Activated T-cell treated with anti-CD3 and anti-CD28 coated beads, Interleukin-2, amount 50 U/mL, for 48 hours (primary cell): ENCODE measurements around the gene TMBIM6.
"Not testable (repeated sequence)": the region's sequence is repeated elsewhere in the genome, so short reads cannot be mapped to it uniquely, and the experiment has no call there.

ENCODE experiments used
- DNase-seq, 2 experiments: peaks; one replicate each; pipeline ENCODE4 v3.0.0-alpha.2; 2020

The TMBIM6 gene, protein sequence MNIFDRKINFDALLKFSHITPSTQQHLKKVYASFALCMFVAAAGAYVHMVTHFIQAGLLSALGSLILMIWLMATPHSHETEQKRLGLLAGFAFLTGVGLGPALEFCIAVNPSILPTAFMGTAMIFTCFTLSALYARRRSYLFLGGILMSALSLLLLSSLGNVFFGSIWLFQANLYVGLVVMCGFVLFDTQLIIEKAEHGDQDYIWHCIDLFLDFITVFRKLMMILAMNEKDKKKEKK

DNA sequence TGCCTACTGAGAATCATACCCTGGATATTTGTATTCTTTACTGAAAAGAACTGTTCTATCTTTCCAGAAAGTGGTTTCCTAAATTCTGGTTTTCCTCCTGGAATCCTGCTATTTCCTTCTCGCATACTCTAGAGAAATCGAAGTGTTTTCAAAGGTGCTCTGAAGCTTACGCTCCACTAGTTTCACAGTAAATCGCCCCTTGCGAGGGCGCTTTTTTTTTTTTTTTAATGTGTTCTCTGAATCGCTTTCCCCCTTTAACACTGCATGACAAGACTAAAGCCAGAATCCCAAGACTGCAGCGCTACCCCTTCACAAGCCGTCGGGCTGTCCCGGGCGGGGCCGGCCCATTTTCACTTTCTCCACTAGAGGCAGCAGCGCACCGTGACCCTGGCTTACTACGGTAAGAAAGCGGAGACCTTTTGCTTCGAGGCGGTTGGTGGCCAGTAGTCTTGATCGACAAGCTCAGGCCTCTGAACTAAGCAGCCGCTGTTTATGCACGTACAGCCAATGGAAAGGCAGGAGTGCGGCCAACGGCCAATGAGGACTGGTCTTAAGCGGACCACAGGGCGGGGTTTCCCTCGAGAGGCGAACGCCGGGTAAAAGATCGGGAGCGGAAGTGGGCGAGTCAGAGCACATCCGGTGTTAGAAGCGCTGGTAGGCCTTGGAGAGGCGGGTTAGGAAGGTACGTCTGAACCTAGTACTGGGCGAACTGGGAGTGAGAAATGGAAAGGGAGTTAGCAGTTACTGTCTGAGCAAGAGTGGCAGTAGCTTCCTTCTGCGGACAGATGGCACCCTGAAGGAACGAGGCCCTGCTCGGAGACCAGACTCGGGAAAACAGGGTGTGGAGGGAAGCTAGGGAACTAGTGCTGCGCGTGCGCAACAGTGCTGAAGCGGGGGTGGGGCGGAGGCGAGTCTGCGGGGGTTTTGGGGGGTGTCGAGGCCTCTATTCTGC lies at the start of gene TMBIM6:
TMBIM6 (plus strand) TSS at position 628 of the 952 bp plus-strand sequence. CDS start 10,937 bp downstream, outside the sequence.
- DNase-seq: peak; percentile 97 to 98

DNA sequence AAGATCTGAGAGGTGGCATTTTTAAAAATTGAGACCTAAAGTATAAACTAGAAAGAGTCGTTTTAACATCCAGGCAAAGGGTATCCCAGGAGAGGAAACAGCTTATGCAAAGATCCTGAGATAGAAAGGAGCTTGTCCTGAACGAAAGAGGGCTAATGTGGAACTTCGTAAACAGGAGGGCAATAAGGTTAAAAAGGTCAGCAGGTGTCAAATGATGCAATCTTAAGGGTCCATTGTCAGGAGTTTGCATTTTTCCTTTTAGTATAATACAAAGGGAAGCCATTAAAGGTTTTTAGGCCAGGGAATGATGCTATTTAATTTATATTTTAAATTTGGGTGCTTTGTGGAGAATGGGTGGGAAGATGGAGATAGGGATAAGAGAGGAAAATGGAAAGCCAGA lies 48.5 kb upstream of the TMBIM6 start:
- no peak for DNase-seq

DNA sequence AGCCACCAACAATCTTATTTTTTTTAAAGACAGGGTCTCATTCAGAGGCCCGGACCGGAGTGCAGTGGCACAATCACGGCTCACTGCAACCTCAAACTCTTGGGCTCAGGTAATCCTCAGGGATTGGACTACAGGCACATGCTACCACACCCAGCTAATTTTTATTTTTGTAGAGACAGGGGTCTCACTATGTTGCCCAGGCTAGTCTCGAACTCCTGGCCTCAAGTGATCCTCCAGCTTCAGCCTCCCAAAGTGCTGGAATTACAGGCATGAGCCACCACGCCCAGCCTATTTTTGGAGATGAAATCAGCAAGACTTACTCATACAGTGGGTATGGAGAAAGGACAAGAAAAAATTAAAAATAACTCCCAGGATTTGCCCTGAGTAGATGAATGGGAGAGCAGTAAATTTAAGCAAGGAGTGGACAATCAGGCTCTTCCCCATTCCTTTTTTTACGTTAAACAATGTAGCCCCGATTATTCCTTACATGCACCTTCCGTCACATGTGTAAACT lies 47.4 kb upstream of the TMBIM6 start:
- no peak for DNase-seq

DNA sequence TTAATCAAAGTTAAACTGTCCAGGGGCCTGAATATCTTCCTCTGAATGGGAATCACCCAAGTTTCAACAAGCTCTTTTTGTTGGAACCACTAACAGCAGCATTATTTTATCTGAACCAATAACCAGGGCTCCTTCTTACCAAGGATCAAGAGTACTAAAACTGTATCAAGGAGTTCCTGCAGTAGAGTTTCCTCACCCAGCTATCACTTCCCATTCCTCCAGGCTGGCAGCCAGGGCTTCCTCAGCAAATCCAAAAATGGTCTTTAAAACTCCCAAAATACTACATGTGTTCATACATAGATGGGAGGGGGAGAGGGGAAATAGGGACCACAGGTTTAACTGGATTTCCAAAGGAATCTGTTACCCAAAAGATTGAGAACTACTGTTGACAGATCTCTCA lies 44.6 kb upstream of the TMBIM6 start:
- DNase-seq: no peak

DNA sequence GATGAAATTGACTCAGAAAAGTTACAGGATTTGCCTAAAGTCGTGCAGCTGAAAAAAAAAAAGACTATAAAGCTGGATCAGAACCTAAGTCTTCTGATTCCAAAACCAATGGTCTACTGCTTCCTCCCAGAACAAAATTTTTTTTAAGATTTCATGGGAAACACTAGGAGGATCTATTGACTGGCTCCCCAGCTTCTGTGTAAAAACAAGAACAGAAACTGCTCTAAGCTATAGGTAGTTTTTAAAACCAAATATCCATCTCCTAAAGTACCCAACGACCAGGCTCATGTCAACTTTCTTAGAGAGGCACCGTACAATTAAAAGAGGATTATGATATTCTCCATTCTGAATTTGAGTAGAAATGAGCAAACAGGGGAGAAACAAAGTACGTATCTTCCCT lies 43.5 kb upstream of the TMBIM6 start:
- no peak for DNase-seq

DNA sequence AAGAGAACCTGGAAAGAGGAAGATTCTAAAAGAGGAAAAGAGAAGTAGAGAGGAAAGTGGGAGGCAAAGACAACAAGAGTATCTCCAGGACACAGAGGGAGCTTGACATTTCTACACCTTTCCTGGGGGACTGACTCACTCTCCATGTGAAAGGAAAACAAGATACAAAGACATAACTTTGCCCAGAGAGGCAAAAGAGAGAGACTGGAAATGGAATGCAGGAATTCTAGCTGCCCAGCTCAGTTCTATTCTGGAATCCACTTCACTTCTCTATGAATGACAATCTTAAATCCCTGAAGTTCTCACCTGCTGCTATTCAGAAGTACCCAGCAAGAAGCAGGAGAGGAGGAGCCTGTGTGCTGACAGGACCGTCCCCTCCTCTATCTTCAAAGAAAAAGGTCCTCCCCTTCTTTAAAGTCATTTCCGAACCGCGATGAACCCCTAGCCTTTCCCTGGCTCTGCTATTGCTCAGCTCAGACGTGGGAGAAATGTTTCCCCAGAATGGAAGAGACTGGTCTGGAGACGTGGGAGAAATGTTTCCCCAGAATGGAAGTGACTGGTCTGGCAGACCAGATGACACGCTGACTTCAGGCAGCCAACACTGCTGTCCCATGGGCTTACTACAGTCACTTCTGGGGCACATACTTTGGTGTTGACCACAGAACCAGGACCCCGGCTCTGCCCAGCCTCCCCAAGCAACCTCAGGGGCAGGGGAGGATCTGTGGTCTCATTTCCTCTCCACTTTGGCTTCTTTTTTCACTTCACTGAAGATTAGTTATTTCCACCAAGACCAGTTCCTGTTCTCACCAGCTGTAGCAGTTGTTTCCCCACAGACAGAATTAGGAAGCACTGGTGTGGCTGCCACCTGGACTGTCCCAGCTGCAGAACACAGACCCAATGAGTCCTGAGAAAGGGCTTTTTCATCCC lies 42.5 kb upstream of the TMBIM6 start:
- DNase-seq: peak; percentile 68 to 71

DNA sequence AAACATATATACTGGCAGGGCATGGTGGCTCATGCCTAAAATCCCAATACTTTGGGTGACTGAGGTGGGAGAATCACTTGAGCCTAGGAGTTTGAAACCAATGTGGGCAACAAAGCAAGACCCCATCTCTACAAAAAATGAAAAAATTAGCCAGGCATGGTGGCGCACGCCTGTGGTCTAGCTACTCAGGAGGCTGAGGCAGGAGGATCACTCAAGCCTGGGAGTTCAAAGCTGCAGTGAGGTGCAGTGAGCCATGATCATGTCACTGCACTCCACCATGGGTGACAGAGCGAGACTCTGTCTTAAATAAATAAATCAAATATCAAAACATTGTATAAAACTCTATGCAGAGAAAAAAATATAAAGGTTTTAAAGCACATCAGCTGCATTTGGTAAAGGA lies 39.3 kb upstream of the TMBIM6 start:
- no peak for DNase-seq

DNA sequence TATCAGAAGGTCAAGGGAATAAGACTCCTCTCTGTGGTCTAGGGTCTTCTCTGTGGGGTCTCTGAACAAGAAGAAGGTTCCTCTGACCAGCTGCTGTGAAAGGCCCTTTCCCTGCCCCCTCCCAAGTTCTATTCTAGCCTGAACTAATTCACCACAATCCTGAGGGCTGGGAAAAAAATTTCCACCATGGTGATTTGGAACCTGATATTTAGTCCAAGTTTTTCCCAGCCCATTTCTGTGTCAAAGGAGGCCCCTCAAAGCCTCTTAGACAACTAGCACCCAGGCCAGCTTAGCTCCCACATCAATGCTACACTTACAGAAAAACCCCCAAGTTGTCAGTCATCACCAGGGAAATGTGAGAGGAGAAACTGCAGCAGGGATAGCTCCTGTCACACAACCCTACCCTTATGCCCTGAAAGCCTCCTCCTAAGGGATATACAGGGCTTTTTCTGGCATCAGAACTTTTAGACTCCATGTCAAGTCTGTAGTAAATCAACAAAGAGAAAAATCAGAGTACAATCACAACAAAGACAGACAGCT lies 38.6 kb upstream of the TMBIM6 start:
- no peak for DNase-seq

DNA sequence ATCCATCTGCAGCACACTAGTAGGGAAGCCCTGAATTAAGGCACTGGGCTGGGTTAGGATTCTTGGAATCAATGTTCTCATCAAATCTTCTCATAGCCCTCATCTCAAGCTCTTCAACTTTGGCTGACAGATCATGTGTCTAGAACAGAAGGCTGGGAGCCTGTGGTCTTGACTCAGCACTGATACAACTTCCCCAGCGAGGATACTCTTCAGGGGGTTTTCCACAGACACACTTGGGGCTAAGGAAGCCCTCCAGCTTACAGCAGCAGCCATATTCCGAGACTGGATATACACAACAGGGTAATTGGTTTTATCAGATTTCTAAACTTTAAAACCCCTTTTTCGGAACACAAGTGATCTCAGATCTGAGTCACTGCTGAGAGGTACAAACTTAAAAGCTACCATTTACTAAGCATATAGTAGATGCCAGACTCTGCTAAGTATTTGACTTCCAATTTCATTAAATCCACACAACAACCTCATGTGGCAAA lies 37.7 kb upstream of the TMBIM6 start:
- peak; percentile 58 to 69 for DNase-seq

DNA sequence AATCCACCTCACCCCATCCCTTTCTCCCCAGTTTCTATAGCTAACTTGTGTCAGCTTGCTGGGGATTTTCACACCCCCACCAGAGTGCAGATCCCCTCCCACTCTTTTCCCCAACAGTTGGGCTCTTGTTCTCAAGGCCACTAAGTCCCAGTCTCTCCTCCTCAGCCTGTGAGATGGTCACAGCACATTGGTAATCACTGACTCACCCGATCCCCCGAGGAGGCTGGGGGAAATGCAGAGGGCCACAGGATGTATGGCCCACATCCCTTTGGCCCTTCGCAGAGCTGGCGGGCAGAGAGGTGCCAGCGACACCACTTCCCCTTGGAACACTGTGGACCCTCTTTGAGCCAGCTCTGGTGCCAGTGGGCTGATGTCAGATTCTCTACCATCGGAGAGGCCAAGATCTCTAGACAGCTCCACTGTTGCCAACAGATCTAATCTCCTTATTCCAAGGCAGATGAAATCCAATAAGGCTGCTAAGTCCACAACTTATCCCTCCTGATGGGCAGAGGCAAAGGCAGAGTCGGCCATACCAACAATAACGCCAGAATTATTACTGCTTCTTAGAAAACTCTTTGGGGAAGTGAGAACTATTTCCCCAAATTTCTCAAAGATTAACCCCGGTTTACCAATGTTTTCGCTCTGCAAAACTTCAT lies 35.8 kb upstream of the TMBIM6 start:
- peak; percentile 62 to 64 for DNase-seq

DNA sequence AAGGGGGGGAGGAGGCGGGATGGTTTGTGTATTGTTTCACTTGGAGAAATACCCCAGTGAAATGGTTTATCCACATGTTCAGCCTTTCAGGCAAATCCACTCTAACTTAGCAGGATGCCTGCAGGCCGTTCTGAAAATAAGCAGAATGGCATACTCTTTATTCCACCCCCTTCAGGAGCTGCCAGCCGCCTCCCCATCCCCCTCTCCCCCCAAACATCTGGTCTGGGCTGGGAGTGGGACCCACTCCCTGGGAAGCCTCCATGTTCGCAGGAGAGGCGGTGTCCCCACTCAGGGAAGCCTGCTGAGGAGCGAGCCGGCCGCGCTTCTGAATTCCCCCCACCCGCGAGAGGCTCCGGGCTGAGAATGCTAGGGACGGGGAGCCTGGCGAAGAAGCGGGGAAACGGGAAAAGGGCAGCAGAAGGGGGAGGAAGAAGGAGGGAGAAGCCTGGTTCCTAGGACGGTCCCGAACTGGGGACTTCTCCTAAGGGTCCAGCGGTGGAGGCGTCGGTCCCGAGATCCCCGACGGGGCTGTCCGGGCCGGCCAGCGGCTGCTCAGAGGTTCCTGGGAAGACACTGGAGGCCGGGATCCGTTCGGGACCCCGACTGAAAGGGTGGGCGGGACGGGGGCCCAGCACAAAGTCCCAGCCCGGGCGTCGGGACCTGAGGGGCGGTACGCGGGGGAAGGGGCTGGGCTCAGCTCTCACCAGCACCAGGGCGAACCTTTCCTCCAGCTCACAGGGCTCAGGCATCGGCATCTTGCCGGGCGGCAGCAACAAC lies 34.8 kb upstream of the TMBIM6 start:
- peak; percentile 50 to 52 for DNase-seq

DNA sequence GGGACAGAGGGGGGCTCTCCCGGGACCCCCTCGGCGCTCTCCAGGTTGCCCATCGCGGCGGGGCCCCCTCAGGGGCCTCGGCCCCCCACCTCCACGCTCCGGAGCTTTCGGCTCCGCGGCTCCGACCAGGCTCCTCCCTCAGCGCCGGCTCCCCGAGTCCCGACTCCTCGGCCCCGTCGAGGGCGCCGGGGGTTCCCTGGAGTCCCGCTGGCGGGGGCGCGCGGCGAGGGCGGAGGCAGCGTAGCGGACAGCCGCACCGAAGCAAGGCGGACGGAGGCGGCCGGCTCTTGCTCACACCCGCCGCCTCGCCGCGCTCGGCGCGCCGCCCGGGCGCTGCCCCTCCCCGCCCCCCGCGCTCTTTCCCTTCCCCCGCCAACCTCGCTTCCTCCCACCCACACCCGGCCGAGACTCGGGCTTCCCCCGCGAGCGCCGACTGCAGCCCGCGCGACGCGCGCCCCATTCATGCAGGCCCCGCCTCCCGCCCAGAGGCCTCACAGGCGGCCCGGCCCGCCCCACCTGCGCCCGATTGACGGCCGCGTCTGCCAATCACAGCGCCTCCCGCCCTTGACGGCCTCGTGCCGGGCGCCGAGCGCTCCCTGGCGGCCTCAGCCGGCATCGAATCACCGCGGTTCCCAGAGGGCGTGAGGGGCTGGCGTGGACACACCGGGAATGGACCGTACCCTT lies 34.1 kb upstream of the TMBIM6 start, which contains the start of gene FMNL3:
FMNL3 (minus strand) TSS at position 278 of the 684 bp plus-strand sequence; CDS start at position 53, 225 bp downstream.
- DNase-seq: peak; percentile 99 to 100

DNA sequence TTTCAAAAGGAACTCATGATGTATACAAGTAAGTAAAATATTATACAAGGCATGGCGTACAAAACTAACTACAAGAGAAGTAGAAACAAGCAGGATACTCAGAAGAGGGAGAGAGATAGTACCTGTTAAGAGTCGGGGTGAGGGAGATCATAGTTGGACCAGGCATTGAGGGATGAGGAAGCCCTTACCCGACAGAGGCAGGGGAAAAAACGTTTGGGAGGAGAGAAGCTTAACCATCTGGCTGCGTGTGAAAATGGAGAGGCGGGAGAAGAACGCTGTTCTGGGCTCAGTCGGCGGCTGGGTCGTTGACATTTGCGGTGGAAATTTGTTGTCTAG lies 33.6 kb upstream of the TMBIM6 start:
- DNase-seq: no peak

DNA sequence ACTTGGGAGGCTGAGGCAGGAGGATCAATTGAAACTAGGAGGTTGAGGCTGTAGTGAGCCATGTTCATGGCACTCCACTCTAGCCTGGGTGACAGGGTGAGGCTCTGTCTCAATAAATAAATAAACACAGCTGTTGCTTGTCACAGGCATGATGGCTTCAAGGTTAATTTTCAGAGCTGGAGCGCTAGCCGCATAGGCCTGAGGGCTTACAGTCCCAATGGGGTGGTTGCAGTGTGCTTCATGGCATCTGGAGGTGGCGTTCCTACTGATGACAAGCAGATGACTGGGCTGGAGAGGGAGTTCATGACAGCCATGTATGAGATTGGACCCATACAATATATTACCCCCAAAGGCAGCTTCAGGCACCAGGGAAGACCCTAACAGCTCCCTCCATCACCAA lies 32.5 kb upstream of the TMBIM6 start:
- DNase-seq: no peak

DNA sequence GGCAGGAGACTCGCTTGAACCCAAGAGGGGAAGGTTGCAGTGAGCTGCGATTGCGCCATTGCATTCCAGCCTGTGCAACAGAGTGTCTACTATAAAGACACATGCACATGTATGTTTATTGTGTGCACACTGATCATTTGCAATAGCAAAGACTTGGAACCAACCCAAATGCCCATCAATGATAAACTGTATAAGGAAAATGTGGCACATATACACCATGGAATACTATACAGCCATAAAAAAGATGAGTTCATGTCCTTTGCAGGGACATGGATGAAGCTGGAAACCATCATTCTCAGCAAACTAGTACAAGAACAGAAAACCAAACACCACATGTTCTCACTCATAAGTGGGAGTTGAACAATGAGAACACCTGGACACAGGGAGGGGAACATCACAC lies 27.4 kb upstream of the TMBIM6 start:
- not testable (repeated sequence) for DNase-seq

DNA sequence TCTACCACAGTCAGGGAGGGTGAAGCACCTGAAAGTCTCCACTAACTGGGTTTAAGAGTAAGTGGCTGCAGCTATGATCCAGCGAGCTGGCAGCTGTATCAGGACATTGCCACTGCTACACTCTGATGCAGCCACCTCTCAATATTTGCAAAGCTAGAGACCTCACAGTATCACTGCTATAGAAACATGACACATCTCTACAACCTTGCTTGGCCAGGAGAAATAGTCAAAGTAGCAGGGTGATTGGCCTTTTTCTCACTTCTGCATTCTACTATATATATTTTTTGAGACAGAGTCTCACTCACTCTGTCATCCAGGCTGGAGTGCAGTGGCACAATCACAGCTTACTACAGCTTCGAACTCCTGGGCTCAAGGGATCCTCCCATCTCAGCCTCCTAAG lies 24.8 kb upstream of the TMBIM6 start:
- no peak for DNase-seq

DNA sequence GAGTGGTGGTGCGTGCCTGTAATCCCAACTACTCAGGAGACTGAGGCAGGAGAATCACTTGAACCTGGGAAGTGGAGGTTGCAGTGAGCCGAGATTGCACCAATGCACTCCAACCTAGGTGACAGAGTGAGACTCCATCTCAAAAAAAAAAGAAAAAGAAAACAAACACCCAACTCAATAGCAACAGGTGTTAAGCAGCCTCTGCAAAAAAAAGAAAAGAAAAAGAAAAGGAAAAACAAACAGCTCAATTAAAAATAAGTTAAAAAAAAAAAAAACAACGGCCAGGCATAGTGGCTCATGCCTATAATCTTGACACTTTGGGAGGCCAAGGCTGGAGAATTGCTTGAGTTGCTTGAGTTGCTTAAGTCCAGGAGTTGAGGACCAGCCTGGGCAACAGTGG lies 23.6 kb upstream of the TMBIM6 start:
- DNase-seq: not testable (repeated sequence)

DNA sequence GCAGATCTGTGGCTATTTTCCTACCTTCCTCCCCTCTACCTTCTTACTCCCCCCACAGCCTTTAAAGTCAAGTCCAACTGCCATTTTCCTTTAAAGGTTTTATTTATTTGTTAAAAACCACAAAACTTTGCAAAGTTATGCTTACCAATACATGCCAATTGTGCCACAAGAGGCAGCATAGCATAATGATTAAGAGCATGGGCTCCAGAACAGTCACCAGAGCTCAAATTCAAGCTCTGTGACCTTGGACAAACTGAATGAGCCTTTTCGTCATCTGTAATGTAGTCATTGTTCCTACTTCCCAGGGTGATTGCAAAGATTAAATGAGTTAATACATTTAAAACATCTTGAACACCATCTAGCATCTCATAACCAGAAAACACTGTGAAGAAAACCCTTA lies 21.1 kb upstream of the TMBIM6 start:
- no peak for DNase-seq

DNA sequence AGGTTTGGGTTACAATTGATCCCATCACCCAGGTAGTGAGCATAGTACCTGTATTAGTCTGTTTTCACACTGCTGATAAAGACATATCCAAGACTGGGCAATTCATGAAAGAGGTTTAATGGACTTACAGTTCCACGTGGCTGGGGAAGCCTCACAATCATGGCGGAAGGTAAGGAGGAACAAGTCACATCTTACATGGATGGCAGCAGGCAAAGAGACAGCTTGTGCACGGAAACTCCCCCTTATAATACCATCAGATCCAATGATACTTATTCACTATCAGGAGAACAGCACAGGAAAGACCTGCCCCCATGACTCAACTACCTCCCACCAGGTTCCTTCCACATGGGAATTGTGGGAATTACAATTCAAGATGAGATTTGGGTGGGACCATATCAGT lies 20.0 kb upstream of the TMBIM6 start:
- not testable (repeated sequence) for DNase-seq

DNA sequence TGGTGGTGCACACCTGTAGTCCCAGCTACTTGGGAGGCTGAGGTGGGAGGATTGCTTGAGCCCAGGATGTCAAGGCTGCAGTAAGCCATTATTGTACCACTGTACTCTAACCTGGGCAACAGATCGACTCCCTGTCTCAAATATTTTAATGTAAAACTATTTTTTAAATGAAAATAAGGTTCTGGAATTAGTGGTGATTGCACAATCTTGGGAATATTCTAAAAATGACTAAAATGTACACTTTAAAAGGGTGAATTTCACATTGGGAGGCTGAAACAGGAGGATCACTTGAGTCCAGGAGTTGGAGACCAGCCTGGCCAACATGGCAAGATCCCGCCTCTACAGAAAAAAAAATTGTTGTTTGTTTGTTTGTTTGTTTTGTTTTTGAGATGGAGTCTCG lies 12.9 kb upstream of the TMBIM6 start:
- no peak for DNase-seq
